Measurements from ENCODE around the gene MYOZ1.
"Not testable (repeated sequence)": the region's sequence is repeated elsewhere in the genome, so short reads cannot be mapped to it uniquely, and the experiment has no call there.

The MYOZ1 gene

GRCh38 chr10:73641328-73642060 lies at the start of gene MYOZ1:
Gene MYOZ1, minus strand, starts transcription at chr10:73641474. Its CDS starts 1,457 bp downstream, at chr10:73640017.
- Mint-ChIP-seq H3K4me1 (no peaks in the 10 kb centered on the region), H3K9me3 (no peaks in the 10 kb centered on the region), H3K27me3 (no peaks in the 10 kb centered on the region), H3K36me3 (ENCODE audit: insufficient read depth) (no peaks in the 10 kb centered on the region), H3K27ac (ENCODE audit: low read depth) (no peak within 1 kb of the TSS), H3K4me3 (no peak within 1 kb of the TSS)
- DNase-seq (ENCODE audit: low spot score in 2 of 2) (no peak), ATAC-seq (replicated peaks; ENCODE audit: extremely low read depth, poor library complexity, severe bottlenecking) (no peak)

GRCh38 chr10:73690755-73691154 lies 49.5 kb upstream of the MYOZ1 start:
- H3K36me3 Mint-ChIP-seq (ENCODE audit: insufficient read depth); H3K27me3 Mint-ChIP-seq; H3K27ac Mint-ChIP-seq (ENCODE audit: low read depth); H3K9me3 Mint-ChIP-seq; H3K4me3 Mint-ChIP-seq; DNase-seq (ENCODE audit: low spot score in 2 of 2); ATAC-seq (replicated peaks; ENCODE audit: extremely low read depth, poor library complexity, severe bottlenecking); H3K4me1 Mint-ChIP-seq: not testable (repeated sequence)

GRCh38 chr10:73689596-73689995 lies 48.3 kb upstream of the MYOZ1 start:
- not testable (repeated sequence) for H3K4me3 Mint-ChIP-seq; DNase-seq (ENCODE audit: low spot score in 2 of 2); H3K27me3 Mint-ChIP-seq; H3K27ac Mint-ChIP-seq (ENCODE audit: low read depth); ATAC-seq (replicated peaks; ENCODE audit: extremely low read depth, poor library complexity, severe bottlenecking); H3K36me3 Mint-ChIP-seq (ENCODE audit: insufficient read depth); H3K9me3 Mint-ChIP-seq; H3K4me1 Mint-ChIP-seq

DNA sequence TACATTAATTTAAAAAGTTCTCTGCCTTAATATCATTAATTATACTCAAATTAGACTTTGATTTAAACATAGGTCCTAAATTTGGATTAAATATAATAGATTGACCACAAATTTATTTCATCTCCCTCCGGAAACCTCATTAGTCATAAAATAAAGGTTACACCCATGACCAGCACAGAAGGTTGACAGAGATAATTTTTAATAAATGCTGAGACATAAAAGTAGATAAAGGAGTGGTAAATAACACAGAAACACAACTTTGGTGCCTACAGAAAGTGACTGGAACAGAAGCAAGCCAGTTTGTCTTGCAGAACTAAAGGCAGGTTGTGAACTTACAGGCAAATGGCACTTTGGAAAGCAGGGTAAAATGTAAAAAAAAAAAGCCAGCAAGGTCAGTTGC lies 46.4 kb upstream of the MYOZ1 start:
- H3K36me3 Mint-ChIP-seq (ENCODE audit: insufficient read depth); DNase-seq (ENCODE audit: low spot score in 2 of 2); H3K27ac Mint-ChIP-seq (ENCODE audit: low read depth); H3K9me3 Mint-ChIP-seq; H3K27me3 Mint-ChIP-seq; ATAC-seq (replicated peaks; ENCODE audit: extremely low read depth, poor library complexity, severe bottlenecking); H3K4me3 Mint-ChIP-seq; H3K4me1 Mint-ChIP-seq: not testable (repeated sequence)

GRCh38 chr10:73674546-73674945 lies 33.3 kb upstream of the MYOZ1 start:
- H3K4me1 Mint-ChIP-seq; H3K27me3 Mint-ChIP-seq; H3K4me3 Mint-ChIP-seq; H3K9me3 Mint-ChIP-seq; H3K36me3 Mint-ChIP-seq (ENCODE audit: insufficient read depth); H3K27ac Mint-ChIP-seq (ENCODE audit: low read depth); DNase-seq (ENCODE audit: low spot score in 2 of 2); ATAC-seq (replicated peaks; ENCODE audit: extremely low read depth, poor library complexity, severe bottlenecking): not testable (repeated sequence)

GRCh38 chr10:73668378-73668777 lies 27.1 kb upstream of the MYOZ1 start:
- not testable (repeated sequence) for H3K27me3 Mint-ChIP-seq; H3K4me3 Mint-ChIP-seq; H3K36me3 Mint-ChIP-seq (ENCODE audit: insufficient read depth); H3K4me1 Mint-ChIP-seq; DNase-seq (ENCODE audit: low spot score in 2 of 2); H3K27ac Mint-ChIP-seq (ENCODE audit: low read depth); ATAC-seq (replicated peaks; ENCODE audit: extremely low read depth, poor library complexity, severe bottlenecking); H3K9me3 Mint-ChIP-seq

- not testable (repeated sequence) for H3K27ac Mint-ChIP-seq (ENCODE audit: low read depth); H3K9me3 Mint-ChIP-seq; H3K4me1 Mint-ChIP-seq; H3K4me3 Mint-ChIP-seq; H3K36me3 Mint-ChIP-seq (ENCODE audit: insufficient read depth); ATAC-seq (replicated peaks; ENCODE audit: extremely low read depth, poor library complexity, severe bottlenecking); DNase-seq (ENCODE audit: low spot score in 2 of 2); H3K27me3 Mint-ChIP-seq
Observed at GRCh38 chr10:73666153-73666809, 25.0 kb upstream of the MYOZ1 start.

DNA sequence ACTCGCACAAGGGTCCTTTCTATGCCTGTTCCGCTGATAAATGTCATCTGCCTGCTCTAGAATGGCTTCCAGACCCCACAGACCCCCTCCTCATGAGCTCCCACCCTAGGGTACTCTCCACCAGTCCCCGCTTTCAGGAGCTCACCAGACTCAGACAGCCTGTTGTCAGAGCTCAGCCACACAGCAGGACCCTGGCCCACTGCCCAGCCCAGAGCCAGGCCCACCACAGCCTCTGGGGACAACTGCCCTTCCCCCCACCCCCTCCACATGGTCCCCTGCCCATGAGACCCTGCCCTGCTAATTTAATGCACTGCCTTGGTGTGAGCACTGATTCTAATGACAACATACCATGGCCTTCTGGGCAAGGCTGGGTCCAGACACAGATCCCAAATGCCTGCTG lies 24.3 kb upstream of the MYOZ1 start:
- H3K4me3 Mint-ChIP-seq; H3K27ac Mint-ChIP-seq (ENCODE audit: low read depth); H3K9me3 Mint-ChIP-seq; DNase-seq (ENCODE audit: low spot score in 2 of 2); H3K27me3 Mint-ChIP-seq; H3K36me3 Mint-ChIP-seq (ENCODE audit: insufficient read depth); H3K4me1 Mint-ChIP-seq; ATAC-seq (replicated peaks; ENCODE audit: extremely low read depth, poor library complexity, severe bottlenecking): not testable (repeated sequence)

DNA sequence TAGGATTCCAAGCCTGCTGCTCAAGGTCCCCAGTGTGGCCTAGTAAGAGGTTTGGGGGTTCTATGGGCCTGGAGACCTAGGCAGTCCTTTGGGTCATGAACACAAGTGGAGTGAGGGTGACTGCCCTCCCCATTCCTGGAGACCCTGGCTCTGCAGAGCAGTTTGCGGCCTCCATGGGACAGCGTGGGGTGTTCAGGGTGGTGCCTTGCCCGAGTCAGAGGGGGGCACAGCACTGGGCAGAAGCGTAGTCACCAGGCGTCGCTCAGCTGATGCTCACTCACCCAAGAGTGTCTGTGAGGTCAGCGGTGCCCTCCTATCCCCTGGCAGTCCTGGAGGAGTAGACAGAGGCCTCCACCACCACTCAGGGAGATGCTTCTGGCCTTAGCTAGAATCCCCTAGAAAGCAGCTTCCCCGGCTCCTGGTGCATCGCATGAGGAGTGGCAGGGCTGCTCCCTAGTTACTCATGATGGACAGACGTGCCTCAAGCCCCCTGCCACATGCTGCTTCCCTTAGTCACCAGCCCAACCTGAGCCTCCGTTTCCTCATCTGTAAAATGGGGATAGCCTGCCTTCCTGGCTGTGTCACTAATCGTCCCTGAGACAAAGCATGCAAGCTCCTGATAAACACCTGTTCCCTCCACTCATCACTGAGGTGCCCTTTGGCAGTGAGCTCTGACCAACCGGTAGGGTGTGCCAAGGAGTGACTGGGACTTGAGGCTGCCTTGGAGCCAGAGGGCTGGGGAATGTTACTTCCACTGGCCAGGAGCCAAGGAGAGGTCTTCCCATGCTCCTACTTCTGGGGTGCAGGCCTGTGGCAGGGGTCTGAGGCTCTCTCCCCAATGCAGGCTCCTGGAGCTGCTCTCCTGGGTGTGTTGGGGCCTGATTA lies 23.1 kb upstream of the MYOZ1 start:
- ATAC-seq (replicated peaks; ENCODE audit: extremely low read depth, poor library complexity, severe bottlenecking); H3K36me3 Mint-ChIP-seq (ENCODE audit: insufficient read depth); H3K27ac Mint-ChIP-seq (ENCODE audit: low read depth); H3K4me1 Mint-ChIP-seq; DNase-seq (ENCODE audit: low spot score in 2 of 2); H3K9me3 Mint-ChIP-seq; H3K27me3 Mint-ChIP-seq; H3K4me3 Mint-ChIP-seq: not testable (repeated sequence)

GRCh38 chr10:73663621-73664020 lies 22.3 kb upstream of the MYOZ1 start:
- not testable (repeated sequence) for H3K36me3 Mint-ChIP-seq (ENCODE audit: insufficient read depth); H3K27ac Mint-ChIP-seq (ENCODE audit: low read depth); H3K4me1 Mint-ChIP-seq; H3K4me3 Mint-ChIP-seq; H3K27me3 Mint-ChIP-seq; ATAC-seq (replicated peaks; ENCODE audit: extremely low read depth, poor library complexity, severe bottlenecking); H3K9me3 Mint-ChIP-seq; DNase-seq (ENCODE audit: low spot score in 2 of 2)

DNA sequence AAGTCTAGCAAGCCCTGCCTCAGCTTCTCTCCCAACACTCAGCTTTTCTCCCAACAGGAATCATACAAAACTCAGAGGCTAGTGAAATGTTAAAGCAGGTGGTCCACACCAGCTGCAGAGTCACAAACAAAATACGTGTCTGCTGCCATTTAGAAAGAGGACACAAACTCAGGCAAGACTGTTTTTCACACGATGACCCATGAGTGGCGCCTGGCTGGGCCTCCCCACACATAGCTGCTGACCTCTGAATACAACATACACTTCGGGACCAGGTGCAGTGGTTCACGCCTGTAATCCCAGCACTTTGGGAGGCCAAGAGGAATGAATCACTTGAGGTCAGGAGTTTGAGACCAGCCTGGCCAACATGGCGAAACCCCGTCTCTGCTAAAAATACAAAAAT lies 21.4 kb upstream of the MYOZ1 start:
- not testable (repeated sequence) for H3K27ac Mint-ChIP-seq (ENCODE audit: low read depth); H3K4me1 Mint-ChIP-seq; ATAC-seq (replicated peaks; ENCODE audit: extremely low read depth, poor library complexity, severe bottlenecking); H3K27me3 Mint-ChIP-seq; H3K9me3 Mint-ChIP-seq; DNase-seq (ENCODE audit: low spot score in 2 of 2); H3K36me3 Mint-ChIP-seq (ENCODE audit: insufficient read depth); H3K4me3 Mint-ChIP-seq

DNA sequence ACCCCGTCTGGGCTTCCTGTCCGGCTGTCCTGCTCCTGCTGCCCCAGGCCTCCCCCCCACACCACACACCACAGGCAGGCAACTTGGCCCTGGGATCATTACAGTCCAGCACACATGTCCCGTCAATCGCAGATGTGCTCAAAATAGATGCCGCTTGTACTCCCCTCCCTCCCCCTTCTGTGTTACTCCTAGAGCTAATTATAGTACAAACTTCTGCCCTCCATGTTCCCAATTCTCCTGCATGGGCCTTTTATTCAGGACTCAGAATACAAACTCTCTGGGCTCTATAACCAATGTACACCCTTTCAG lies 14.7 kb upstream of the MYOZ1 start, which contains the start of gene SYNPO2L:
SYNPO2L (minus strand) TSS at position 40 of the 309 bp plus-strand sequence. CDS start 107 bp downstream, outside the sequence.
- H3K4me1 Mint-ChIP-seq, result no peaks in the 10 kb centered on the region
- no peak within 1 kb of the TSS for H3K27ac Mint-ChIP-seq (ENCODE audit: low read depth)
- no peak within 1 kb of the TSS for H3K4me3 Mint-ChIP-seq
- DNase-seq (ENCODE audit: low spot score in 2 of 2) (no peak), ATAC-seq (replicated peaks; ENCODE audit: extremely low read depth, poor library complexity, severe bottlenecking) (no peak)
- H3K27me3 Mint-ChIP-seq, result no peaks in the 10 kb centered on the region
- H3K9me3 Mint-ChIP-seq, result no peaks in the 10 kb centered on the region
- H3K36me3 Mint-ChIP-seq (ENCODE audit: insufficient read depth), result peaks cover 1% of the 10 kb centered on the region

Data from central memory CD8-positive, alpha-beta T cell (primary cell).